Measurements from ENCODE around the gene KIF26B.

DNA sequence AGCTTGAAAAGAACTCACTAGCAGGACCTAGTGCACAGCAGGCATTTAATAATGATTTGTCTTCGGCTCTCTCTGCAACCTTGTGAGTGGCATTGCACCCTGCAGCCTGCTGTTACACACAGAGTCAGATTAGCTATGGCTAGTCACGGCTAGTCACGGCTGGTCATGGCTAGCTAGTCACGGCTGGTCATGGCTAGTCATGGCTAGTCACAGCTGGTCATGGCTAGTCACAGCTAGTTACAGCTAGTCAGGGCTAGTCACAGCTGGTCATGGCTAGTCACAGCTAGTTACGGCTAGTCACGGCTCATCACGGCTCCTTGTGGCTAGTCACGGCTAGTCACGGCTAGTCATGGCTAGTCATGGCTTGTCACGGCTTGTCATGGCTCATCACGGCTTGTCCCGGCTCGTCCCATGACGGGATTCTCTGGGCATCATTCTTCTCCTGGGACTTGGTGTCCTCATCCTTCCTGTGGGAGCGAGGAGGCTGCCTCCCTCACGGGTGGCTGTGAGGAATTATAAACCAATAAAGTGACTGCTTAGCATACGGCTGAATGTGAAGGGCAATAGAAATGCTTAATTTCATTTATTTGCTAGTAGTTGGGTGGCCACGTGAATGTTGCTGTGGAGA is 12.5 kb upstream of the KIF26B start:
- TF ChIP-seq EZH2phosphoT487 (IDR thresholded peaks at IDR 0.05; ENCODE audit: borderline replicate concordance, low read length), result no peak
- TF ChIP-seq CTCF (conservative IDR thresholded peaks at IDR 0.05; ENCODE audit: low read depth, low read length), result no peak
